VCaP (cell line): ENCODE data around the gene FBXO21.
"Not testable (repeated sequence)": the region's sequence is repeated elsewhere in the genome, so short reads cannot be mapped to it uniquely, and the experiment has no call there.

Experiments used
- H3K27ac ChIP-seq: fragments of 450-650 bp; 2 replicates; pipeline ENCODE4 v1.5.1; 2017
- TF ChIP-seq, protein P1 (sequence below): fragments of 450-650 bp; conservative IDR thresholded peaks from 2 replicates; pipeline ENCODE4 v1.5.1; 2017; ENCODE audit warnings: mild to moderate bottlenecking, moderate library complexity

The FBXO21 gene

DNA sequence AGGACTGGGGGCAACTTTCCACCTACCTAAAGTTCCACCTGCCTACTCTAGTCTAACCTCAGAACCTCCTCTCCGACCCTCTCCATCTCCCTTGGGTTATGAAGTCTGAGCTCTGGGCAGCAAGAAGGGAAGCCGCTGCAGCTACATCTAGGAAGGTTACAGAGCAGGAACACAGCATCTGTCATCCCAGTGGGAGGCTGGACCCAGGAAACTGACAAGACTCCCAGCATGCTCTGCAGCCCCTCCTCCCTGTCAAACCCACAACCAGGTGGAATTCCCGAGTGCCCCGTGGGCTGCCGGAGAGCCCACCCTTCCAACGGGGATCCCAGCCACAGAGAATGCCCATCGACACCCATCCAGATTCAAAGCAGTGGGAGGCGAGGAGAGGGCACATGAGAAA lies 93.1 kb downstream of the FBXO21 start:
- TF ChIP-seq, protein P1, sequence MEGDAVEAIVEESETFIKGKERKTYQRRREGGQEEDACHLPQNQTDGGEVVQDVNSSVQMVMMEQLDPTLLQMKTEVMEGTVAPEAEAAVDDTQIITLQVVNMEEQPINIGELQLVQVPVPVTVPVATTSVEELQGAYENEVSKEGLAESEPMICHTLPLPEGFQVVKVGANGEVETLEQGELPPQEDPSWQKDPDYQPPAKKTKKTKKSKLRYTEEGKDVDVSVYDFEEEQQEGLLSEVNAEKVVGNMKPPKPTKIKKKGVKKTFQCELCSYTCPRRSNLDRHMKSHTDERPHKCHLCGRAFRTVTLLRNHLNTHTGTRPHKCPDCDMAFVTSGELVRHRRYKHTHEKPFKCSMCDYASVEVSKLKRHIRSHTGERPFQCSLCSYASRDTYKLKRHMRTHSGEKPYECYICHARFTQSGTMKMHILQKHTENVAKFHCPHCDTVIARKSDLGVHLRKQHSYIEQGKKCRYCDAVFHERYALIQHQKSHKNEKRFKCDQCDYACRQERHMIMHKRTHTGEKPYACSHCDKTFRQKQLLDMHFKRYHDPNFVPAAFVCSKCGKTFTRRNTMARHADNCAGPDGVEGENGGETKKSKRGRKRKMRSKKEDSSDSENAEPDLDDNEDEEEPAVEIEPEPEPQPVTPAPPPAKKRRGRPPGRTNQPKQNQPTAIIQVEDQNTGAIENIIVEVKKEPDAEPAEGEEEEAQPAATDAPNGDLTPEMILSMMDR = no peak
- H3K27ac ChIP-seq = peak overlapping the region; percentile 74; the same call in 1 of the 2 replicates

- TF ChIP-seq, protein P1 = no peak
- no peak overlapping the region for H3K27ac ChIP-seq
These were observed 93.7 kb downstream of the FBXO21 start for GRCh38 chr12:117096501-117097042.

DNA sequence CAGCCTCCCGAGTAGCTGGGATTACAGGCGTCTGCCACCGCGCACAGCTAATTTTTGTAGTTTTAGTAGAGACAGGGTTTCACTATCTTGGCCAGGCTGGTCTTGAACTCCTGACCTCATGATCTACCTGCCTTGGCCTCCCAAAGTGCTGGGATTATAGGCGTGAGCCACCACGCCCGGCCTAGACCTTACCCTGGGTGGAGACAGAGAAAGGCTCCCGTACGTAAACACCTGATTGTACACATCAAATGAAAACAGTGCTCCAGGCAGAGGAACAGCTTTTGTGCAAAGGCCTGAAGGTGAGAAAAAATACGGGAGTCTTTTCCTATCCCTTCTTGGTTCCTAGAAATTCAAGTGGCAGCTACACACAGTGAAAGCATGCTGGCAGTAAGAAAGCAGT lies 95.1 kb downstream of the FBXO21 start:
- H3K27ac ChIP-seq = not testable (repeated sequence)

GRCh38 chr12:117093918-117094630 lies 96.2 kb downstream of the FBXO21 start:
- TF ChIP-seq, protein P1 = no peak
- peak overlapping the region; percentile 96; the same call in 1 of the 2 replicates for H3K27ac ChIP-seq

- TF ChIP-seq, protein P1 = no peak
- H3K27ac ChIP-seq = peak overlapping the region; percentile 96; the same call in 1 of the 2 replicates
These were observed 96.8 kb downstream of the FBXO21 start for GRCh38 chr12:117093431-117093830.

DNA sequence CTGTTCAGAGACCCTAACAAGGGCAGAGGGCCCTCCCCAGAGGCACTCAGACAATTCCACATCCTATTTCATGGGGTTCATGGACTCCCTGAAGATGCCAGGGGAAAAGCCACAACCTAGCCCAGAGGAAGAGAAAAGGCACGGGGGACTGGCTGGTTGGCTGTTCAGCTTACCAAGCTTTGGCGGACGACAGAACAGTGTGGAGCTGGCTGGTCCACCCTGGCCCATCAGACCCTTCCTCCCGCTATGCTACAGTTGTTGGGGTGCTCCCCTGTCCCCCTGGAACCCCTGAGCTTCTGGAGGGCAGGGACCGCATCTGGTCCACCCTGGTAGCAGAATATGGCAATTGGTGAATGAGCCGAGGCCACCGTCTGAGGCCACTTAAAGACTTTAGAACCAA lies 97.4 kb downstream of the FBXO21 start:
- peak overlapping the region; percentile 96; the same call in 1 of the 2 replicates for H3K27ac ChIP-seq
- TF ChIP-seq, protein P1 = no peak

DNA sequence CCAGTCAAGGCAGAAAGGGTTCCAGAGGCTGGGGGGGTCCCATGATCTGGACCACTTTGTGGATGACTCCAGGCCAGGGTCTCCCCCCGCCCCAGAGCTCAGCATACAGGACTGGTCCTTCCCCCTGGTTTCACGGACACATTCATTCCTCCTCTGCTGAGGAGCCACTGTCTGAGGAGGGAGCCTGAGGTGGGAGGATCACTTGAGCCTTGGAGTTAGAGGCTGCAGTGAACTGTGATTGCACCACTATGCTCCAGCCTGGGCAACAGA lies 97.8 kb downstream of the FBXO21 start:
- peak overlapping the region; percentile 96; the same call in 1 of the 2 replicates for H3K27ac ChIP-seq
- TF ChIP-seq, protein P1 = no peak
